Nephron (organoid): Measurements from ENCODE around the gene NXT1.
"Not testable (repeated sequence)": the region's sequence is repeated elsewhere in the genome, so short reads cannot be mapped to it uniquely, and the experiment has no call there.

Experiments used
- H3K27ac Mint-ChIP-seq, 3 experiments: 2 replicates each; pipeline ENCODE4 v1.8.0; 2020; ENCODE audit warnings: mixed read lengths in 3 of 3, mild to moderate bottlenecking in 2 of 3, moderate library complexity in 1 of 3
- H3K27me3 Mint-ChIP-seq: 2 replicates; pipeline ENCODE4 v1.8.0; 2021; ENCODE audit warnings: low read depth, mild to moderate bottlenecking, moderate library complexity, mixed read lengths
- H3K36me3 Mint-ChIP-seq: 2 replicates; pipeline ENCODE4 v1.8.0; 2020; ENCODE audit warnings: low read depth, mixed read lengths
- H3K4me1 Mint-ChIP-seq: 2 replicates; pipeline ENCODE4 v1.8.0; 2020; ENCODE audit warnings: mixed read lengths
- H3K4me3 Mint-ChIP-seq, 3 experiments: 2 replicates each; pipeline ENCODE4 v1.8.0; 2020; ENCODE audit warnings: mild to moderate bottlenecking in 3 of 3, mixed read lengths in 3 of 3, moderate library complexity in 2 of 3
- H3K9me3 Mint-ChIP-seq: 2 replicates; pipeline ENCODE4 v1.8.0; 2020; ENCODE audit warnings: mixed read lengths
- CTCF ChIP-seq, 3 experiments: fragments of 200-600 bp; sonication (generic); IDR thresholded peaks; one replicate each; pipeline ENCODE4 v1.5.0; 2021; ENCODE audit warnings: antibody characterized with exemption in 3 of 3; ENCODE audit not compliant: unreplicated experiment in 3 of 3

Gene NXT1

GRCh38 chr20:23347791-23348190 lies 2.8 kb upstream of the NXT1 start:
- H3K9me3 Mint-ChIP-seq, result no peaks in the 10 kb centered on the region
- peaks cover 36% of the 10 kb centered on the region for H3K4me1 Mint-ChIP-seq
- H3K4me3 Mint-ChIP-seq, result peak overlapping the region; percentile 11 to 53 (median 22)
- H3K36me3 Mint-ChIP-seq, result no peaks in the 10 kb centered on the region
- H3K27me3 Mint-ChIP-seq, result no peaks in the 10 kb centered on the region
- TF ChIP-seq CTCF (IDR thresholded peaks at IDR 0.05; ENCODE audit: unreplicated experiment in 3 of 3), result no peak
- H3K27ac Mint-ChIP-seq, result peak overlapping the region; percentile 99

GRCh38 chr20:23348510-23348909 lies 2.1 kb upstream of the NXT1 start:
- Mint-ChIP-seq H3K4me3 (peak overlapping the region; percentile 64 to 80 (median 68)), H3K4me1 (peaks cover 39% of the 10 kb centered on the region), H3K27ac (peak overlapping the region; percentile 99)
- H3K9me3 Mint-ChIP-seq, H3K27me3 Mint-ChIP-seq, H3K36me3 Mint-ChIP-seq: not testable (repeated sequence)

- peaks cover 39% of the 10 kb centered on the region for H3K4me1 Mint-ChIP-seq
- H3K36me3 Mint-ChIP-seq, result peaks cover 2% of the 10 kb centered on the region
- H3K9me3 Mint-ChIP-seq, result no peaks in the 10 kb centered on the region
- peak; percentile 30 to 52 (median 48) for TF ChIP-seq CTCF (IDR thresholded peaks at IDR 0.05; ENCODE audit: unreplicated experiment in 3 of 3)
- H3K27ac Mint-ChIP-seq, result peak overlapping the region; percentile 99
- peak overlapping the region; percentile 80 to 93 (median 92) for H3K4me3 Mint-ChIP-seq
- H3K27me3 Mint-ChIP-seq, result no peaks in the 10 kb centered on the region
Observed at GRCh38 chr20:23349338-23350195, 1.0 kb upstream of the NXT1 start.

GRCh38 chr20:23350904-23351838 lies 580 bp downstream of the NXT1 start:
- no peaks in the 10 kb centered on the region for H3K27me3 Mint-ChIP-seq
- H3K27ac Mint-ChIP-seq, result peak overlapping the region; percentile 45 to 58 (median 47)
- H3K36me3 Mint-ChIP-seq, result peaks cover 10% of the 10 kb centered on the region
- H3K9me3 Mint-ChIP-seq, result no peaks in the 10 kb centered on the region
- peaks cover 39% of the 10 kb centered on the region for H3K4me1 Mint-ChIP-seq
- H3K4me3 Mint-ChIP-seq, result peak overlapping the region; percentile 80 to 93 (median 92)
- no peak for TF ChIP-seq CTCF (IDR thresholded peaks at IDR 0.05; ENCODE audit: unreplicated experiment in 3 of 3)

GRCh38 chr20:23356203-23356602 lies 5.6 kb downstream of the NXT1 start:
- H3K4me1 Mint-ChIP-seq, result peaks cover 19% of the 10 kb centered on the region
- no peaks in the 10 kb centered on the region for H3K9me3 Mint-ChIP-seq
- no peaks in the 10 kb centered on the region for H3K27me3 Mint-ChIP-seq
- no peak overlapping the region for H3K27ac Mint-ChIP-seq
- H3K4me3 Mint-ChIP-seq, result peak overlapping the region; percentile 13 to 70 (median 52)
- TF ChIP-seq CTCF (IDR thresholded peaks at IDR 0.05; ENCODE audit: unreplicated experiment in 3 of 3), result no peak
- peaks cover 10% of the 10 kb centered on the region for H3K36me3 Mint-ChIP-seq
